ENCODE data around the gene TMEM132D.

Gene TMEM132D

DNA sequence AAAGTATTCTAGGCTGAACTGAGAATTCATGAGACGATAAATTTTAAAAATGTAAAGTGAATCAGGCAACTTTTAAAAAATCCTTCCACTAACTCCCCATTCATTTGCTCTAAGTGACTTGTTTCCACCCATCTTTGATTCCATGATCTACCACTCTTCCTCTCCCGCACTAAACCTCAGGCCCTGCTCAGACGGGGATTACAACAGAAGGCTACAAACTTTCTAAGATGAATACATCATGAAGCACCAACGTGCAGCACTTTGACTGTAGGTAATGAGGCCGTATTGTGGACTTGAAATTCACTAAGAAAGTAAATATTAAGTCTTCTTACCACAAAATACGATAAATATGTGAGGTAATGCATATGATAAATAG, 30.0 kb downstream of the TMEM132D start:
- no peak for DNase-seq (ENCODE audit: low read depth, low spot score)

GRCh38 chr12:129873111-129873832, 30.6 kb downstream of the TMEM132D start:
- DNase-seq (ENCODE audit: low read depth, low spot score): no peak
- H3K27ac ChIP-seq: no peak overlapping the region

More for the DNA sequence above, 30.0 kb downstream of the TMEM132D start:
- no peak overlapping the region for H3K27ac ChIP-seq

DNA sequence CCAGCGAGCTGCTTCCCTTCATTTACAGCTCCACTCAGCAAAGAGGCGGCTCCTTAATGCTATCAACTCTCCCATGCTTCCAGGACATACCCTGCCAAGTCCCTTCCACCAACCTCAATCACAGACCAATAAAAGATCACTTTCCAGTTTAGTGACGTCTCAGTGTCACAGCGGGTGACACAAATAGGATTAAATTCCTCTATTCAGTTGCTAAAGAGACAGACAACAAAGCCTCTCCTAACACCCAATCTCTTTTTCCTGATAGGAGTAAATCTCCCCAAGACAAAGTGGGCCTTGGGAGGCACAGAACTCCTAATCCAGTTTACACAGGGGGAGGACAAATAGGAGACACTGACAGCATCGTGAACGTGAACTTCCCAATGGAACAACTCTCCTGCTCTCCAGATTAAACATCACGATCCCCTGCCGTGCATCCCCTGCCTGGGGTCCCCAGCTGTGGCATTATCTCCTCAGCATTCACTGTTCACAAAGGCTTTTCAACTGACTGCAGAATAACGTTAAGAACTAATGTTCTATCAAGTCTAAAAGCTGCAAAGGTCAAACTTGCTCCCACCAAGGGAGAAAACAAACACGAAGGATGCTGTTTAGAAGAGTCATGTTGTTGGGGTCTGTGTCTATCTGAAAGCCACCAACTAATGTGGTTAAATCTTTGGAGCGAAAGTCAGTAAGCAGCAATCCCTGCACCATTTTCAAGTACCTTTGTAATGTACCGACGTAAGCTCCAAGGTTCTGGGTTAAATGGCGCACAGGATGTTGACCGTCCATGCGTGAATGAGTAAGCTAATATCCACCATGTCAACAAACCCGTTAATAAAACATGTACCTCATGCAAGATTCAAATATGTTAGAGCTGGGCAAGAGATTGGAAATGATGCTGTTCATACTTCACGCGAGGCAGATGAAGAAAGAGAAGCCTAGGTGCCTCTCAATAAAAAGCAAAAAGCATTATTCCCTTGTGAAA, 31.5 kb downstream of the TMEM132D start:
- H3K27ac ChIP-seq: no peak overlapping the region
- DNase-seq (ENCODE audit: low read depth, low spot score): no peak

DNA sequence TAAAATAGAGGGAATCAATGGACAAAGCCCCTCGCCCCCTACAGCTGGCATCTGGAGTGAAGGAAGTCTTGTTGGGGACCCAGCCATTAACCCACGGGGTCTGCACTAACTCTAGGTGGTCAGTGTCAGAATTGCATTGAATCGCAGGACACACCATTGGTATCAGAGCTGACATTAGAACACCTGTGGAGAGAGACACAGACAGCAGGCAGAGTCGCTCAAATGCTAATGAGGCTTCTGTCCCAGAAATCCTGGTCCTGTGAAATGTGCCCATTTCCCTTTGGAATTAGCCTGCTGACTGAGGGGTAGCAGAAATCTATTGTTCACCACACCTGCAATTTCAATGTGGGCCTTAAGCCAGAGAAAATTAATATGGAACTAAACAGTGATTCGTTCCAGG, 33.0 kb downstream of the TMEM132D start:
- DNase-seq (ENCODE audit: low read depth, low spot score): no peak
- H3K27ac ChIP-seq: no peak overlapping the region

GRCh38 chr12:129870136-129870535, 33.7 kb downstream of the TMEM132D start:
- no peak for DNase-seq (ENCODE audit: low read depth, low spot score)
- H3K27ac ChIP-seq: no peak overlapping the region

DNA sequence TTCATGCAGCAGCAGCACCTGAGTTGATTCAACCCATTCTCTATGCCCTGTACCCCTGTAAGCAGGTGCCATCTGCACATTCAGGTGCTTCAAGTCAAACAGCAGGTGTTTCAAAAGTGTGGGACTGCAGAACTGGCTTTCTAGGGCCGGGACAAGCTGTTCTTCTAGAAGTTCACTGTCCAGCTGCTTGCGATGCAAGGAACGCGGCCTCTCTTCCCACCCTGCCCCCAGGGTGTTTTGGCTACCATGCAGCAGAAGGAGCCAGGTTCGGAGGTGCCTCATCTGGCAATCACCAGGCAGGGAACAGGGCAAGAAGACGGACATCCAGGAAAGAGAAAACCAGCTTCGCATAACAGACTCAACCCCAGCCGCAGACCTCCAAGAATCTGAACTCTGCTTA, 35.2 kb downstream of the TMEM132D start:
- no peak for DNase-seq (ENCODE audit: low read depth, low spot score)
- H3K27ac ChIP-seq: no peak overlapping the region

- no peak for DNase-seq (ENCODE audit: low read depth, low spot score)
- no peak overlapping the region for H3K27ac ChIP-seq
Measured at GRCh38 chr12:129863938-129864337, 39.9 kb downstream of the TMEM132D start.

- DNase-seq (ENCODE audit: low read depth, low spot score): no peak
Measured at GRCh38 chr12:129862561-129863175, 41.2 kb downstream of the TMEM132D start.

GRCh38 chr12:129861951-129862350, 41.9 kb downstream of the TMEM132D start:
- no peak for DNase-seq (ENCODE audit: low read depth, low spot score)

More at GRCh38 chr12:129862561-129863175, 41.2 kb downstream of the TMEM132D start:
- no peak overlapping the region for H3K27ac ChIP-seq

DNA sequence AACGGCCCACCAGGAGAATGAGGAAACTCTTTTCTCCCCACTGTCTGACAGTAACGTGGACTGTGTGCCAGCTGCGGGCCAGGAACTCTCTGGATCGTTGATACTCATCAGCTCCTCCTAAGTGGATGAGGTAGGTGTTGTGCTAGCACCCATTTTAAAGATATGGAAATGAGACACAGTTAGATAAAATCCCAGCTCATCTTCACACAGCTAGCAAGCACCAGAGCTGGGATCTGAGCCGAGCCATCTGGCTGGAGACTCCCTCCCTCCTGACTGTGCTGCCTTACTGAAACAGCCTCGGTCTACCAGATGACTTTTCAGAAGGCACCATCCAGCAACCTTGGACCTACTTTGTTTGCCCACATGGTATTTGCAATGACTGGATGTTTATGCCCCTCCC, 49.2 kb downstream of the TMEM132D start:
- no peak overlapping the region for H3K27ac ChIP-seq
- DNase-seq (ENCODE audit: low read depth, low spot score): no peak

More at GRCh38 chr12:129861951-129862350, 41.9 kb downstream of the TMEM132D start:
- H3K27ac ChIP-seq: no peak overlapping the region

DNA sequence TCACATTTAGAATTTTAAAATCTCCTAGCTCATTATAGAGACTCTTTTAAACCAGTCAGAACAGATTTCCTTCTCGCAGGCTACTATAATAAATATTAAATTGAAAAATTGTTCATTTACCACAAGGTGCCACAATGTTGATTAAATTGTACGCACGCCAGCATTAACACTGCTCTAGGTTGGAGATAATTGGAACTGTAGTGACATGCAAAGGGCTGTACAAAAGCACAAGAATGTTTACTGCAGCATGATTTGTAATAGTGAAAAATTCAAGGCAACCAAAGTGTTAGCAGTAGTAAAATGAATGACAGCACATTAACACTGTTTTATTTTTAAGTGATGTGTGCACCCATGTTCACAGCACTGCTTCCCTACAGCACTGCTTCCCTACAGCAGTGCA, 52.5 kb downstream of the TMEM132D start:
- H3K27ac ChIP-seq: no peak overlapping the region
- no peak for DNase-seq (ENCODE audit: low read depth, low spot score)

DNA sequence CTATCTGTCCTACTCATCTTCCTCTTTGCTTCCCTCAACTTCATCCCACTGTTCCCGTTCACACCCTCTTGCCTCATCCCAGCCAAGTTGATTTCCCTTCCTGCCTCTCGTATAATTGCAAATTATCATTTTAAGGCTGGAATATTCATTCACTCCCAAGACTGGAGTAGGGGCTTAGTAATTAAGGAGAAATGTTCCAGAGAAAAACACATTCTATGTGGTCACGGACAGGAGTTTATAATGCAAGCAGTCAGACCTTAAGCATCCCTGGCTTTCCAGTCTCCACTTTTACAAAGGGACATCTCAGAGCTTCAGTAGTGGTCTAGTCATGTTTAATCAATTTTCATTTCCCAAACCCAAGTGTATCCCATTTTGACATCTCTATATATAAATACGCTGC, 54.9 kb downstream of the TMEM132D start:
- DNase-seq (ENCODE audit: low read depth, low spot score): no peak
- H3K27ac ChIP-seq: no peak overlapping the region

DNA sequence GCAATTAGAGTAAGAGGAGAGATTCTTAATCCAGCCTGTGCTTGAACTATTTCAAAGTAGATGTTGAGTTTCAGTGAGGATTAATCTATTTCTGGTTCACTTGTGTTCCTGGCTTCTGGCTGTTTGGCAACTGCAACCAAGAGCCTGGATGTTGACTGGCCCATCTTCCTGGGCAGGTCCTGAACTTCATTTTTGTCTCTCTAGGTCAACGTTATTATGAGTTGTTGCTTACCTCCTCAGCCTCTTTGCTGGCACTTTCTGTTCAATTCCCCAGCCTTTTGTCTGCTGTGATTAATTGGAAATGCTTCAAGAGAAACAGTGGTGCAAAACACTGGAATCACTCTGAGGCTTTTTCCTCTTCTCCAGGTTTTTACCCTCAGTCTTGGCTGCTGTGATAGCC, 56.8 kb downstream of the TMEM132D start:
- DNase-seq (ENCODE audit: low read depth, low spot score): no peak
- no peak overlapping the region for H3K27ac ChIP-seq

DNA sequence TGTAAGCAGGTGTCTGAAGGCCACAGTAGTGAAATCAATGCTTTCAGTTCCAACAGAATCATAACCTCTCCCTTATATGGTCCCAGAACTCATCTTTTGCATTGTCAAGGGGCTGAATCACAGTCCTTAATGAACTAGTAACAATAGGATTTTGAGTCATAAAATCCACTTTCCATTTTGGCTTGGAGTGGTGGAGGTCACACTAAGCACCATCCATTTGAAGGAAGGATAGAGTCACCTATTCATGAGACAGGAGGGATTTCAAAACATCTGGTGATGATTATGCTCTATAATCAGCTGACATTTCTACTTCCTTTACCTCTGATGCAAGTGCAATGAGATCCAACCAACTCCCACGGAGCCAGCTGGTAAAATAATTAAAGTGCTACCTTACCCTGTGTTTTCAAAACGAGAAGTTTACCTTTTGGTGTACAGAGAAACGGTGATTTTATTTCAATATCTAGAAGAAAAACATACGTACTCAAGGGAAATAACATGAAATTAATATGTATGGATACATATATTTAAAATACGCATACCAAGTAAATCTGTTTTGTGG, 59.1 kb downstream of the TMEM132D start:
- no peak for DNase-seq (ENCODE audit: low read depth, low spot score)
- H3K27ac ChIP-seq: no peak overlapping the region

DNA sequence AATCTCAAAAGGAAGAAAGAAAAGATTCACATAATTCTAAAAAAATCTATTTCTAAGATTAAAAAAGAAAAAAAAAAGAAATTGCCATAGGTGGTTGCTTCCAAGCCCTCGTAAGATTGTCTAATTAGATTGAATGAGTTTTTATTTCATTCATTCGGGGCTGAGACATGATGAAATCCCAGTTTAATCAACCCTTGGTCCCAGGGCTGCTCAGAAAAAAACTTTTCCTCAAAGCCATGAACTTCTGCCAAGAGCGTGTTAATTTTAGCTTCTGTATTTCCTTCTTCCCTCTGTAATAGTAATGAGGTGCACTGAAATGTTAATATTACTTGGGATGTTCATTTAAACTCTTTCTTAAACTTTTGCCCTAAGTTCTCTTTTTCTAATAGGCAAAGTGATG, 62.6 kb downstream of the TMEM132D start:
- no peak overlapping the region for H3K27ac ChIP-seq
- no peak for DNase-seq (ENCODE audit: low read depth, low spot score)

DNA sequence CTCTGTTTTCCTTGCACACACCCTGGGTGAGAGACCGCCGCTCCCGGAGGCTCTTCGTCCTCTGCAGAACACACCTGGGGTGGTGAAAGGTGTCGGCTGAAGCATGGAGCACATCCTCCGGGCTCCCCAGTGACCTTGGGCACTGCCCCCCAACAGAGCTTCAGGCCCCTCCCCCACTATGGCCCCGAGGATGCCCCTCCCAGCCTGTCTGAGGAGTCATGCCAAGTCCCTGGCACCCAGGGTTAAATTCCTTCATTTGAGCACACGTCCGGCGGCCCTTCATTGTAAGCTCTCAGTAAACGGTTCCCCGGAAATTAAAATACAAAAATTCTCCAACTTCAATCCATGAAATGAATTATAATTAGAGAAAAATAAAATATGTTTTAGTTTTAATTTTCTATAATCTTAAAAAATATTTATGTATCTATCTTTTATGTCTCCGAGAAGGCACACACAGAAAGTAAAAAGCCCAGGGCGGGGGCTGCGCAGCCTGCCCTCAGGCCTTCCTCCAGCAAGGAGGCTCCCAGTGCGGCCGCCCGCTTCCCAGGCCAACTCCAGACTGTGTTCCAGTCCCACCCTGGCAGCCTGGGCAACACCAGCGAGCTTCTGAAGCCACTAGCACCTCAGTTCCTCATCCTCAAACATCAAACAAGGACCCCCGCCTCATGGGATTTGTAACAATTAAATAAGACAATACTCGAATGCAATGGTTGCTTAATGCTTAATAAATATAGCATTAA, 63.5 kb downstream of the TMEM132D start:
- DNase-seq (ENCODE audit: low read depth, low spot score): no peak
- H3K27ac ChIP-seq: no peak overlapping the region

DNA sequence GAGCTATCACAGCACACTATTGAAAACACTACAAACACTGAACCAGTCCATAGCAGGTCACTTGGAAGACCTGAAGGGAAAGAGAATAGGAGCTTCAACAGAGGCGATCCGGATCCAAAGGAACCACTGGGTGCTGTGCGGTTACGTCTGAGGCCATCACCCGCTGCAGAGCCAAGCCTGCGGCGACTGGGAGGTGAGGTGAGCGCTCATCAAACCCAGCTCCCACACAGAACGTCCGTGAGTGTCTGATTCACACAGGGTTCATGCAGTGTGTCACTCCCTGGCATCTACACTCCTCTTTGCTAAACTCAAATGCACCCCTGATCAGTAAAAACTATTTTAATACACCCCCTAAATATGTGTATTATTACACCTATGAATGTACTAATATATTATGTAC, 64.1 kb downstream of the TMEM132D start:
- DNase-seq (ENCODE audit: low read depth, low spot score): no peak
- H3K27ac ChIP-seq: no peak overlapping the region

DNA sequence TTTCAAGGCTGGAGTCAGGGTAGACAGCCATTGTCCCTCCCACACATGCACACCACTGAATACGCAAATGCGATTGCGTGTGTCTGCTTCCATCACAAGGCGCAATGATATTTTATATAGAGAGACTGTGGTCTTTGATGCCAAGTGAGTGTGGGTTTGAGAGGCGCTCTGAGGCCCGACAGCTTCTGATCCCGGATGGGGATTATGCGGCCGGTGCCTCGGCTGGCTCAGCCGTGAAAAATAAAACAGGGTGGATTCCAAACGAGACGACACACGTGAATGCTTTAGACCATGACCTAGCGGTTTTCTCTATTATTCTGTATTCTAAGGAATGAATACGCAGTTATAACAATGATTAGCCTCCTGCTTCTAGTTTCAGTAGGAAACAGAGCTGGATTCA, 72.5 kb downstream of the TMEM132D start:
- no peak overlapping the region for H3K27ac ChIP-seq
- no peak for DNase-seq (ENCODE audit: low read depth, low spot score)

DNA sequence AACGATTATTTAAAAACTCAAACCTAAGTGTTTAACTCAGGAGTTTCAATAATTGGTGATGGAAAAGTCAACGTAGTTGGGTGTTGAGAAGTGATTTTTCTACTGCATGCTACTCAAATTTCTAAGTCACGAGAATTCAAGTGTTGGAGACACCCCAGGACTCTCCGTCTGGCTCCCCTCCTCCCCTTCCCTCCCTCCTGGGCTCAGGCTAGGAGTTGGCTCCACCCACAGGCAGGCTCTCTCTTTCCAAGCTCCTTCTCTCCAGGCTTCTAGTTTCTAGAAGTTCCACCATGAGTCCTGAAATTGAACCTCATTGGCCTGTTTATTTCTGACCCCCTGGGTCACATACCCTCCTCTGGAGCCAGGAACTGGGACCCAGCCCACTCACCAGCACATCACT, 73.0 kb downstream of the TMEM132D start:
- DNase-seq (ENCODE audit: low read depth, low spot score): no peak
- no peak overlapping the region for H3K27ac ChIP-seq

GRCh38 chr12:129827866-129828384, 75.9 kb downstream of the TMEM132D start:
- no peak overlapping the region for H3K27ac ChIP-seq
- no peak for DNase-seq (ENCODE audit: low read depth, low spot score)

All from epithelial cell of prostate (primary cell).